Right renal pelvis (tissue), 4 donors: ENCODE measurements around the gene RNF19B. TPM values are rescaled to one million over a fixed set of nuclear protein-coding genes. Genes with fewer than 3 reads are reported as not detected.
"Not testable (repeated sequence)": the region's sequence is repeated elsewhere in the genome, so short reads cannot be mapped to it uniquely, and the experiment has no call there.

Experiments used
- DNase-seq, 4 donors: peaks; one replicate each; pipeline ENCODE4 v3.0.0-alpha.2; 2013; ENCODE audit warnings: low read depth in 4 of 4, low spot score in 3 of 4, missing footprints in 1 of 4
- polyA plus RNA-seq, 4 donors: library from polyadenylated mRNA; unstranded; fragments of 120-200 nt; gene quantifications; one replicate each; pipeline ENCODE4 v1.2.1, GENCODE V29; 2013; ENCODE audit not compliant: insufficient read length in 4 of 4

RNF19B gene
- polyA plus RNA-seq, 4 donors: 17.6 to 19.5 (median 18.7) TPM

DNA sequence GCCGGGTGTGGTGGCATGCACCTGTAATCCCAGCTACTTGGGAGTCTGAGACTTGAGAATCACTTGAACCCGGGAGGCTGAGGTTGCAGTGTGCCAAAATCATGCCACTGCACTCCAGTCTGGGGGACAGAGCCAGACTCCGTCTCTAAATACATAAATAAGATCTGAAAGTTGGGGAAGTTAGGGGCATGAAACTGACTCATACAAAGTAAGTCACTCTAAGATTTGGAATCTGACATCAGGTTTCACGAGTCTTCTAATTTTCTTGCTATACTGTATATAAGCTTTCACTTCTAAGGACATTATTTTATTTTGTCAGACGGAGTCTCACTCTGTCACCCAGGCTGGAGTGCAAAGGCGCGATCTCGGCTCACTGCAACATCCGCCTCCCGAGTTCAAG, 30.1 kb downstream of the RNF19B start:
- no peak for DNase-seq

DNA sequence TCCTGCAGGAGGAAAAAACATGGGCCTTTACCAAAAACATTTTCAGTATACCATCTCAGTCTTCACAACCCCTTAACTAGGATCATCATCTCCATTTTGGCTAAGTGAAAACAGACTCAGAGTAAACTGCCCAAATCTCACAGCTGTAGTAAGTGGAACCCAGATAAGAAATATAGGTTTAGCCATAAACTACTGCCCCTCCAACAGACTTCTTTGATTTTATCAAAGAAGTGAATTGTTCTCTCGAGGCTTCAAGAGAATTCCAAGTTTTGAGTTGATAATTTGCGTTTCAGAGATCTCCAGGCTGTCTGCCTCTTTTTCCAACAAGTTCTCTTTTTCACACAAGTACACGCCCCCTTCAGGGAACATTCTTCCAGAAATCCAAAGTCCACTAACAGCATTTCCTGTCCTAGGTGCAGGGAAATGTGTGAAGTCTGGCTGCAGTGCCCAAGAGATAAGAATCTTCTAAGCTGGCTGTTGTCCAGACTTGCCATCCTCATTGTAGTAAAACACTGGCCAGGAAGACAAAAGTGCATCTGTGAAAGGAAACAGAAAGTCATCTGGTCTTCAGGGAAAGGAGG, 30.8 kb downstream of the RNF19B start:
- DNase-seq: peak in 1 of 4 donors; percentile 49

DNA sequence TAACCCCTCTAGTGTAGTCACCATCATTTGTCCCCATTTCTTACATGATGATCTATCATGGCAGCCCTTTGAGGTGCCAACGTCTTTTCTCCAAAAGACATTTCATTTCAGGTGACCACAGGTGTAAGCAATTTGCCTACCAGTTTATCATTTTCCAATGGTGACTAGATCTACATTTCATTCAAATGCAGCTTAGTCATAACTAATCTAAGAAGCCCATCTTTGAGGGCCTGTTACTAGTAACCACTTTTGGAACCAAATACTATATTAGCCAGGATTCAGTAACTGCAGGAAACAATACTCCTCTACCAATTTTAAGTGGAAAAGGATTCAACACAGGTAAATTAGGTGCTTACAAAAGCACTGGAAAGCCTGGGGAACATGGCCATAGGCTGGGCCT, 32.8 kb downstream of the RNF19B start:
- no peak for DNase-seq

DNA sequence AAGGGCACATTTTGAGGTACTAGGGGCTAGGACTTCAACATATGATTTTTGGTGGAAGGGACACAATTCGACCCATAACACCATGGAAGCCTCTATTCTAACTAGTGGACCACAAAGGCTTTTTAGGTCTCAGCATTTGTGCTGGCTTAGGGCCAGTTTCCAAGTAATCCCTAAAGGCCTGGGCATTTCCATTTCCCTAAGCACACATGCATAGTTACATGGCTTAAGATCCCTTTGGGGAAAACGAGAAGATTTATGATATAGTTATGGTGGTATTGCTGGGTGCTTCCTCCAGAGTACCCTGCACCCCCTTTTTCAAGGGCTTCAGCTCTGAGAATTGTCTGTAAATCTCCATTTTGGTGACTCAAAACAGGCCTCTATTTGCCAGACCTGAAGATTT, 35.2 kb downstream of the RNF19B start:
- DNase-seq: no peak

- no peak for DNase-seq
Measured at GRCh38 chr1:32928715-32929114, 35.9 kb downstream of the RNF19B start.

DNA sequence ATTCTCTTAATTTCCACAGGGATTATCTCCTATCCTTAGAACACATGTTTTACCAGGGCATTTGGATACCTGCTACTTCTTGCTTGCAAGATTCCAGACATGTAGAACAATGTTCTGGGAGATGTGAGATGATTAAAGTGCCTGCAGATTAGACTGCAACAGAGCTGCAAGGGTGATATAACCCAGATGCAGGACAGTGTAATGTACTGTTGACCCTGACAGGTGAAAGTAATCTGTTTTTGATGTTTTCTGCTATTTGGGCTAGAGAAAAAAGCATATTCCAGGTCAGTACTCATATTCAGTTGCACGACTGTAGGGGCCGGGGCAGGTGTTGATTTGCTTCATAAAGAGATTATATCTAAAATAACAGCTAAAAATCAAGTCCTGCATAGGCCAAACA, 36.3 kb downstream of the RNF19B start:
- no peak for DNase-seq

GRCh38 chr1:32927441-32927840, 37.2 kb downstream of the RNF19B start:
- no peak for DNase-seq

- no peak for DNase-seq
Measured at GRCh38 chr1:32926562-32926961, 38.0 kb downstream of the RNF19B start.

- peak in 2 of 4 donors; percentile 49 to 56 for DNase-seq
Measured at GRCh38 chr1:32925403-32926162, 39.0 kb downstream of the RNF19B start.

- no peak for DNase-seq
Measured at GRCh38 chr1:32924881-32925344, 39.7 kb downstream of the RNF19B start.

GRCh38 chr1:32920833-32921232, 43.8 kb downstream of the RNF19B start:
- DNase-seq: no peak

- no peak for DNase-seq
Measured at GRCh38 chr1:32919811-32920733, 44.5 kb downstream of the RNF19B start.

DNA sequence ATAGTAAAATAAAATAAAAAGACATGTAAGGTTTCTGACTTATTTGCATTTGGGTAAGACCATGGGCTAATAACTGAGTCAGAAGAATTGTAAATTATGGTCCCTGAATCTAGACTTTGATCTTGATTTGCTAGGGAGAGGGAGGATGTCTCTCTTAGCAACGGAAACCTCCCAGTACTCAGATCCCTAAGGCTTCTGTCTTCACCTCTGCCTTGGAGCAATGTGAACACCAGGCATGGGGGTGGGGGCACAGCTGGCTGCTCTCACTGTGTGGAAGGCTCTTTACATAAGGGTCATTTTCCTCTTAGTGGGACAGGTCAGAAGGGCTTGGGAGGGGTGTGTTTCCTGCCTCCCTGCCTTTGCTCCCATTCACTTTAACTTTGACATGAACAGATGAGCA, 46.4 kb downstream of the RNF19B start:
- no peak for DNase-seq

GRCh38 chr1:32917521-32917920, 47.1 kb downstream of the RNF19B start:
- DNase-seq: no peak

GRCh38 chr1:32915766-32916706, 48.6 kb downstream of the RNF19B start:
- DNase-seq: no peak

DNA sequence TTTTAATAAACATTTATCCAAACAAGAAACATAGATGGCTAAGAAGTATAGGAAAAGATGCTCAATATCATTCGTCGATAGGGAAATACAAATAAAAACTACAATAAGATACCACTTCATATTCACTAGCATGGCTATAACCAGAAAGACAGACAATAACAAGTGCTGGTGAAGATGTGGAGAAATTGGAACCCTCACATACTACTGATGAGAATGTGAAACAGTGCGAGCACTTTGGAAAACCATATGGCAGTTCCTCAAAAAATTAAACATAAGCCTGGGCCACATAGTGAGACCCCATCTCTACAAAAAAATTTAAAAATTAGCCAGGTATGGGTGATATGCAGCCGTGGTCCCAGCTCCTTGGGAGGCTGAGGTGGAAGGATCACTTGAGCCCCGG, 54.3 kb downstream of the RNF19B start:
- DNase-seq: no peak

DNA sequence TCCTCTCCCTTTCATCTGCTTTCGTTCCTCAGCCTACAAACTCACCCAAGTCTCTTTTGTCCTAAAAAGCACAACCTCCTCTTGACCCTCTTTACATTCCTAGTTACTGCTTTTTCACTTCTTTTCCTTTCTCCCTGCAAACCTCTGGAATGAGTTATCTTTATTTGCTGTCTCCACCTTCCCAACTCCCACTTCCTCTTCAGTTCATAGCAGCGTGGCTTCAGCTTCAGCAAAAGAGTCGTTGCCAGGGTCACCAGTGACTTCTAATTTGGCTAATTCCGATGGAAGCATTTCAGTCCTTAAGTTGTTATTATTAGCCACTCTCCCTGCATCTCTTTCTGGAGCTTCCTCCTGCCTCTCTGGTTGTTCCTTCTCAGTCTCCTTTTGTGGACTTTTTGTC, 57.2 kb downstream of the RNF19B start:
- no peak for DNase-seq

DNA sequence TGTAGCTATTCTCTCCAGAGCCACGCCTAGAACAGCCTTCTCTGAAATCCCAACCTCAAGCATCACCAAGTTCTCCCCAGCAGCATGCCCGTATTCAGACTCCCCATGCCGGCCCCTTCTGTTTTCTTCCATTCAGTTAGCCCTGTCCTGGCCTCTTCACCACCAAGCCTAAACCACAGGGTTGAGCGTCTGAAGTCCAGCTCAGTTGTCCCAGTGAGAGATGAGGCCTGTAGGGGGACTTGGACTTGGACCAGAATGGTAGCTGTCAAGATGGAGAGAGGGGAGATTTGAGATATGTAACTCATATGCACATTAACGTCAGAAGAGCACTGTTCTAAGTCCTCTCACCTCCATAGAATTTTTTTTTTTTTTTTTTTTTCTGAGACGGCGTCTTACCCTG, 58.0 kb downstream of the RNF19B start:
- DNase-seq: no peak

GRCh38 chr1:32905588-32905987, 59.0 kb downstream of the RNF19B start:
- not testable (repeated sequence) for DNase-seq

DNA sequence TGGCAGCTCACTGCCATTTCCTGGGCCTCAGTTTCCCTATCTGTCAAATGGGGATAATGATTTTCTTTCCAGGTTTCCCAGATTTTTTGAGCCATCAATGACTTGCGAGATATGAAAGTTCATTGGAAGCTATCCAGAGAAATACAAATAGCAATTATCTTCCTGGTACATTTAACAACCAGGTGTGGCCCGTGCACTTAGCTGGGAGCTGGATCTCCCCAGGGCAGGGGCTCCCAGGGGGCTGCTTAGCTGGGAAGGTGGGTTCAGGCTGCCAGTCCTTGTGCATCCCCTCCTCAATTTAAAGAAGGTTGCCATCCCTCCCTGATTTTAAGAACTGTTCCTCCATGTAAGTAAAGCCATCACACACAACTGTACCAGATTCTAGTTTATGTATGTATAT, 59.8 kb downstream of the RNF19B start:
- DNase-seq: no peak
